A204.1 (cell line): Measurements from ENCODE around the gene LTF.
"Not testable (repeated sequence)": the region's sequence is repeated elsewhere in the genome, so short reads cannot be mapped to it uniquely, and the experiment has no call there.

Experiments
- FAIRE-seq: peaks from 2 replicates; lab custom pipeline; 2012; peaks lifted over from hg19 to GRCh38; lab: Jason Lieb, UNC

LTF gene

GRCh38 chr3:46440531-46441294 lies 24.0 kb downstream of the LTF start:
- FAIRE-seq: no peak

DNA sequence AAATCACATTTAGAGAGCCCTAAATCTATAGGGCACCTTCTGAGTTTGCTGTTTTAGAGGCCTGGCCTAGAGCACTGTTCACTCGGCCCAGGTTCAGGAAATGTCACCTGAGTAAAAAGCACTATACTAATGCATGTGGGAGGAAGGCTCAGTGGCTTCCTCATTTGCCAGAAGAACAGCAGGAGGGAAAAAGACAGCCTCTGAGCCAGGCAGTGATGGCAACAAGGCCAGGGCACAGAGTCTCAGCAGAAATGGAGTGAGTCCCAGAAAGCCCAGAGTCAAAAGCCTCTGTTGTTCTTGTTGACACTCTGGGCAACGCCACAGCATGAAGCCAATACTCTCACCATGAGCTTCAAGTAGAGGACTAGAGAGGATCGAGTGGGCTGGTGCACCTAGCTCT lies 25.9 kb downstream of the LTF start:
- no peak for FAIRE-seq

- no peak for FAIRE-seq
These were observed 29.5 kb downstream of the LTF start for GRCh38 chr3:46435081-46435726.

DNA sequence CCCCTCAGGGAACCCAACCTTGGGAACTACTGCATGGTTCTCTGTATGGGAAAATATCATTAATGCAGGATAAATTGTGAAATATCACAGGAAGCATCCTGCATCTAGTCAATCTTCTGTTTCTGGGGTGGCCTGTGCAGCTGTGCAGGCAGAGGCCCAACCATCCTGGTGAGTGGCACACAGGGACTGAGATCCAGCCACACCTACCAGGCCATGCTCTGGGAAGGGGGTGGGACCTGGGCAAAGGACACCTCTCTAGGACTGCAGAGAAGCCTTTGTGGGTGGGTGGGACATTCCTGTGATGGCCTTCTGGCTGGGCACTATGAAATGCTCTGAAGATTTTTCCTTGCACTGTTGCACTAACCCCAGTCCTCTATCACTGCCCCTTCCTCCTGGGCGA lies 30.9 kb downstream of the LTF start:
- no peak for FAIRE-seq

DNA sequence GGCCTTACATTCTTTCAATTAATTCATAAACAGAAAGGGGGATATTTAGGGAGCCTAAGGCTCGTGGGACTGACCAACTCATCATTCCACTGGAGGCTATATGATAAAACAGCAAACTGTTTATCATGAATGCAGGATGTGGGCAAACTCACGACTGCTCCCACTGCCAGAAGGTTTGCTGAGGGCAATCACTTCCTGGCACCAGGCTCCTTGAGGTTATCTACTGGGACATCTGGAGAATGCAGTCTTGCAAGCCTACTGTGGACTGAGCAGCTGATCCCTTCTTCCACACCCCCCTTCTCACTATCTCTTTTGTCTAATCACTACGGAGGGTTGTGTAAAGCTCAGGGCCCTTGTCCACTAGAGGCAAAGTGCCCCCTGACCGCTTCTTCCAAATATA lies 31.6 kb downstream of the LTF start:
- not testable (repeated sequence) for FAIRE-seq

GRCh38 chr3:46431905-46432304 lies 32.8 kb downstream of the LTF start:
- FAIRE-seq: not testable (repeated sequence)

DNA sequence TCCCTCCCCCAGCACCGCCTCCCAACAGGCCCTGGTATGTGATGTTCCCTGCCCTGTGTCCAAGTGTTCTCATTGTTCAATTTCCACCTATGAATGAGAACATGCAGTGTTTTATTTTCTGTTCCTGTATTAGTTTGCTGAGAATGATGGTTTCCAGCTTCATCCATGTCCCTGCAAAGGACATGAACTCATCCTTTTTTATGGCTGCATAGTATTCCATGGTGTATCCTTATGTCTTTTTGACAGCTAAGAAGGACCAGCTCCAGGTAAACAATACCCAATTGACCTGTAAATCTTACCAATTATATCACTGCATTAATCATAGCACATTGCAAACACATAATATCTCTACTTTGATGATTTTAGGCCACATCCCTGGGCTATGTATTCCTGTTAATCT lies 33.8 kb downstream of the LTF start:
- not testable (repeated sequence) for FAIRE-seq

DNA sequence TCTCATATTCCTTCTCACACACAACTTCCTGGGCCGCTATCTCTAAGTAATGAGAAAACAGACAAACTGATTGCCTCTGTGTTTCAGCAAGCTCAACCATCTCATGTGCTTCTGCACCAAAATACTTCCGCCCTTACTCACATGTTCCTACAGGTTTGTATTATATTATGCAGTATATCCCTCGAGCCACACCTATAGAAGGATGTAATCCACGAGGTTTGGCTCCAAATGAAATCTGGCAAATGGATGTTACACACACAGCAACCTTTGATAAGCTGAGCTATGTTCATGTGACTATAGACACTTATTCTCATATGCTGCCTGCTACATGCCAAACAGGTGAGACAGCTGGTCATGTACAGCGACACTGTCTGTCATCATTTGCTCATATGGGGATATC lies 35.0 kb downstream of the LTF start:
- FAIRE-seq: no peak

- FAIRE-seq: no peak
These were observed 35.5 kb downstream of the LTF start for GRCh38 chr3:46429250-46429649.

DNA sequence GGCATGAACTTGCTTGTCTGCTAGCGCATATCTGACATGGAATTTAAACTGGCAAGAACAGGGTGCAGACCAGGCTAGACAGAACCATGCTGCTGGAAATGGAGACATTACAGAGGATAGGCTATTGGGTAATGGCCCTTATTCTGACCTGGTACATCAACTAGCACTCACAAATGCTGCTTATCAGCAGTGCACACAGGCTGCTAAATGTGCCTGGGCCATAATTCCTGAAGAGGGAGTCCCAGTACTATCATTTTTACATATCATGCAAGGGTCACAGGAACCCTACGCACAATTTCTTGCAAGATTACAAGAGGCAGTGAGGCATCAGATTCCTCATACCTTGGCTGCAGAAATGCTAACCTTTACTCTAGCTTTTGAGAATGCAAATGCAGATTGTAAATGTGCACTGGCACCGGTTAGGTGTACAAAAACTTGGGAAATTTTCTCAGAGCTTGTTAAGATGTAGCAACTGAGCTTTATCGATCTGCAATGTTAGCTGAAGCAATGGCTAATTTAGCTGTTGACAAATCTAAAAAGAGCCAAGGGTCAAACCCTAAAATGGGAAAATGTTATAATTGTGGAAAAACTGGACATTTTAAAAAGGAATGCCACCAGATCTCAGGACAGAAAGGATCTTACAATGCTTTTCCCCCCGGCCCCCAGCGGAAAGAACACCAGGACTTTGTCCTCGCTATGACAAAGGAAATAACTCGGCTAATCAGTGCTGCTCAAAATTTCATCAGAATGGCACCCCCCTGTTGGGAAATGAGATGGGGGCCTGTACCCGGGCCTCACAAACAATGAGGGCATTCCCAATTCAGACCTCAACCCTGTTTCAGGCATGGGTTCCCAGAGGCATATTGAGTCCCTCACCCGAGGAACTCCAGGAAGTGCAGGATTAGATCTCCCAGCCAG lies 36.5 kb downstream of the LTF start:
- no peak for FAIRE-seq

GRCh38 chr3:46427404-46427803 lies 37.3 kb downstream of the LTF start:
- not testable (repeated sequence) for FAIRE-seq

GRCh38 chr3:46426476-46426875 lies 38.2 kb downstream of the LTF start:
- not testable (repeated sequence) for FAIRE-seq

DNA sequence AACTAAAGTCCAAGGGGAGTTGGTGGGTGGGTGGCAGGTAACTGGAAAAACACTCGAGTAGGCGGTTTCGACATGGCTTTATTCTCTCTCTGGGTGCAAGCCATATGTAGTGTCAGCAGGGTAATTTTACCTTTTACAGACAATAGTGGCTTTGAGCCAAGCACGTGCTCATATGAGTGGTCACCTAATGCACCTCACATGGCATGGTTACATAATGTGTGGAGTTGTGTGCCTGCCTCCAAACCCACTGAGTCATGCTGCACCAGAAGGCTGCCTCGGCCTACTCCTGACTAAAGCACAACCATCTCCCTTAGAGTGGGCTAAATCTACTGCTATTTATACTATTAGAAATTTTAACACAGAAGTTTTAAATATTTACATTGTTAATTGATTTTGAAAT lies 41.1 kb downstream of the LTF start:
- no peak for FAIRE-seq

DNA sequence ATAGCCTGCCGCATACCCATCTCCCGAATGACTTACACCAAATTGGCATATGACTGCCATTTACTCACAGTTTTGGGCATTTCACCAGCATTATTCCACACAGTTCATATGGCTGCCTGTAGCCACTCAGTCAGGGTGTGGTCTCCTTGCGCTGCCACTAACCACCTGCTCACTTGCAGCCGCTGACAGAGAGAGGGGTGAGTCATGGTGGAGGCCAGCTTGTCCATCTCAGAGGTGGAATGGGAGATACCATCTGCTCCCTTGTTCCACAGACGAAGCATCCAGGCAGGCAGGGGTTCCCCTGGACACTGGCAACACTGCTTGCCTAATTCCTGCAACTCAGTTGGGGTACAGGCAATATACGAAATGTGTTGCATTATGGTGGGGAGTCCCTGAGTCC lies 42.1 kb downstream of the LTF start:
- no peak for FAIRE-seq

GRCh38 chr3:46420931-46421330 lies 43.8 kb downstream of the LTF start:
- FAIRE-seq: no peak

DNA sequence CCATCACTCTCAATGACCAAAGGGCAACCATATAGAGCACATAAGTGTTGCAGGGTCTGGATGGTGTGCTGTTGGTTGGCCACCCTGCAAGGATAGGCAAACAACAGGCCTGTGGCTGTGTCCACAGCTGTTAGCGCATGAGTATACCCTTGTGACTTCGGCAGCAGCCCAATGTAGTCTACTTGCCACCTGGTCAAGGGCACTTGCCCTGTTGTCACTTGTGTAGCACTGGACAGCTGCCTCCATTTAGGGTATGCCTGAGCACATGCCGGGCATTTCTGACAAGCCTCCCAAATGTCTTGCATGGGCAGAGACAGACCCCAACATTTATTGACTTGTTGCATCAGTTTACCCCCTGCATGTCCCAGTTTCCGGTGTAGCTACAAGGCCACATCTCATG lies 44.9 kb downstream of the LTF start:
- FAIRE-seq: no peak

DNA sequence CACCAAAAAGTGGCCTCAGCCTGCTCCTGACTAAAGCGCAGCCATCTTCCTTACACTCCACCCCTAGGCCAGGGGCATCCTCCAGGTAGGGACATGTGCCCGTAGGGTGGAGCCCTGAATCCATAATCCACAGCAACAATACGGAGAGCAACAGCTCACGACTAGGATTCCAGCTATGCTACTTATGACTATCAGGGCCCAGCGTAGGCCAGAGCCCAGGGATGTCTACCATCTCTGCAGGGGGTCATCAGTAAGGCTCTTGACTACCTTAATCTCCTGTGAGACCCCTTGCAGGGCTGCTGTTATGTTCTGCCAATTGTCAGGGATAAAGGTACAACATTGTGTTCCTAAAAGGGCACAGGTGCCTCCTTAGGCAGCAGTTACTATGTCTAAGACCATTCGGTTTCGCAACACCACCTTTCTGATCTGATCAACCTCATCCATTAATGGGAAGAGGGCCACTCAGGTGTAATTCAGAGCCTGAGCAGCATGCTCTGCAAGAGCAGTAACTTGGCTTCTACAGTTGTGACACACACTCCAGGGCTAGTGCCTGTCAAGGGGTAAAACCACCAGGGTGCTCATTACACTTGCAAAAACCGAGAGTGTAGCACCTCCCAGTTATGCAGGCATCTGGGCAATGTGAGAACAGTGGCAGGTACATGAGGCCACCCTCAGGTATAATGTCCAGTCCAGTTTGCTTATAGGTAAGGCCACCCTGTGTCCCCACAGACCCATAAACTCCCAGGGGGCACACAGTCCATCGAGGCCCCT lies 46.7 kb downstream of the LTF start:
- FAIRE-seq: no peak

GRCh38 chr3:46416811-46417510 lies 47.7 kb downstream of the LTF start:
- FAIRE-seq: no peak

- FAIRE-seq: no peak
These were observed 48.4 kb downstream of the LTF start for GRCh38 chr3:46416125-46416810.

- no peak for FAIRE-seq
These were observed 50.0 kb downstream of the LTF start for GRCh38 chr3:46414739-46415138.

- FAIRE-seq: no peak
These were observed 50.8 kb downstream of the LTF start for GRCh38 chr3:46413951-46414350.
